HCT116 (cell line): ENCODE data around the gene DOCK10. TPM values are rescaled to one million over a fixed set of nuclear protein-coding genes. Genes with fewer than 3 reads are reported as not detected.

Experiments
- ATAC-seq: fragments of 200-7000 bp; cut with Tn5 transposase; 2 replicates; pipeline ENCODE4 v1.9.1; 2020; ENCODE audit warnings: mild to moderate bottlenecking, moderate library complexity
- BruUV-seq: library from RNA; stranded (reverse); fragments of 400-500 nt; replicated peaks from 2 replicates; lab custom pipeline; 2021; lab: Mats Ljungman, UMichigan
- CTCF ChIA-PET: fragments of 300-600 bp; sonication (Branson Sonifier 250); formaldehyde crosslinking; loops from one replicate; lab custom pipeline; 2021; ENCODE audit warnings: antibody characterized with exemption; lab: Charles Lee
- POLR2A ChIA-PET: fragments of 300-600, 350-600 bp; sonication (Branson Sonifier 250); formaldehyde crosslinking; loops from one replicate; lab custom pipeline; 2021; ENCODE audit warnings: antibody characterized with exemption; lab: Charles Lee
- RAD21 ChIA-PET, 2 experiments: fragments of 300-600 bp; sonication (Branson Sonifier 250); formaldehyde crosslinking; loops; one replicate each; lab custom pipeline; 2023; ENCODE audit warnings: low total read pairs in 2 of 2; ENCODE audit not compliant: uncharacterized antibody in 2 of 2, unreplicated experiment in 2 of 2, low non-redundant PET in 1 of 2; lab: Charles Lee
- DNase-seq: peaks from one replicate; pipeline ENCODE4 v3.0.0-alpha.2; 2010; ENCODE audit warnings: low read depth, low spot score
- H2AFZ ChIP-seq: fragments of 200-600 bp; shearing (Covaris generic), sonication (generic); 2 replicates; pipeline ENCODE4 v1.6.1; 2017; ENCODE audit warnings: low read depth, mixed run types, mixed read lengths, antibody characterized with exemption, low read length; ENCODE audit not compliant: poor library complexity, severe bottlenecking
- H3K27ac ChIP-seq: 2 replicates; pipeline ENCODE4 v1.5.1; 2012; ENCODE audit warnings: low read depth, low read length
- H3K27me3 ChIP-seq: fragments of 200-600 bp; sonication (generic); 2 replicates; pipeline ENCODE4 v1.6.1; 2016; ENCODE audit warnings: mixed run types, low read length, mixed read lengths; ENCODE audit not compliant: insufficient read depth
- H3K36me3 ChIP-seq, 2 experiments: fragments of 200-500 bp in 1 of 2; fragments of 200-600 bp in 1 of 2; sonication (Bioruptor generic) in 1 of 2; sonication (generic) in 1 of 2; 2 replicates each; pipeline versions ENCODE4 v1.5.1 to v1.6.1; 2014 to 2016; ENCODE audit warnings: low read length in 2 of 2, inconsistent platforms in 1 of 2, mixed read lengths in 1 of 2, mixed run types in 1 of 2; ENCODE audit not compliant: insufficient read depth in 2 of 2, control insufficient read depth in 1 of 2
- H3K4me1 ChIP-seq, 2 experiments: fragments of 200-600 bp in 1 of 2; sonication (generic) in 1 of 2; 2 replicates each; pipeline versions ENCODE4 v1.5.1 to v1.6.1; 2012 to 2017; ENCODE audit warnings: low read length in 2 of 2, inconsistent platforms in 1 of 2, mild to moderate bottlenecking in 1 of 2, mixed read lengths in 1 of 2, mixed run types in 1 of 2, moderate library complexity in 1 of 2; ENCODE audit not compliant: insufficient read depth in 2 of 2, control insufficient read depth in 1 of 2
- H3K4me2 ChIP-seq: fragments of 200-600 bp; sonication (generic); 2 replicates; pipeline ENCODE4 v1.6.1; 2017; ENCODE audit warnings: mixed run types, low read length, mixed read lengths
- H3K4me3 ChIP-seq, 2 experiments: fragments of 200-600 bp in 1 of 2; sonication (generic) in 1 of 2; replicated peaks in 1 of 2; 2 replicates each; pipeline ENCODE4 v1.5.1; 2011 to 2016; ENCODE audit warnings: low read length in 2 of 2, control low read depth in 1 of 2, low read depth in 1 of 2, mild to moderate bottlenecking in 1 of 2, mixed read lengths in 1 of 2, mixed run types in 1 of 2
- H3K79me2 ChIP-seq: fragments of 200-600 bp; sonication (generic); 2 replicates; pipeline ENCODE4 v1.6.1; 2017; ENCODE audit warnings: mild to moderate bottlenecking, mixed run types, low read length, moderate library complexity, mixed read lengths; ENCODE audit not compliant: insufficient read depth
- H3K9ac ChIP-seq: fragments of 200-600 bp; sonication (generic); 2 replicates; pipeline ENCODE4 v1.6.1; 2016; ENCODE audit warnings: low read length, mixed read lengths
- H3K9me2 ChIP-seq: fragments of 200-600 bp; sonication (generic), shearing (Covaris generic); 2 replicates; pipeline ENCODE4 v1.6.1; 2017; ENCODE audit warnings: mixed run types, mild to moderate bottlenecking, moderate library complexity; ENCODE audit not compliant: insufficient read depth
- H3K9me3 ChIP-seq, 2 experiments: fragments of 200-500 bp in 1 of 2; fragments of 200-600 bp in 1 of 2; sonication (Bioruptor generic) in 1 of 2; sonication (generic) in 1 of 2; 2 replicates each; pipeline ENCODE4 v1.6.1; 2014 to 2017; ENCODE audit warnings: low read length in 2 of 2, mixed read lengths in 2 of 2, inconsistent platforms in 1 of 2, low read depth in 1 of 2, mild to moderate bottlenecking in 1 of 2, mixed run types in 1 of 2, moderate library complexity in 1 of 2; ENCODE audit not compliant: control insufficient read depth in 1 of 2, insufficient read depth in 1 of 2
- H4K20me1 ChIP-seq: fragments of 200-600 bp; sonication (generic), shearing (Covaris generic); 2 replicates; pipeline ENCODE4 v1.6.1; 2017; ENCODE audit warnings: mixed run types, mild to moderate bottlenecking, moderate library complexity; ENCODE audit not compliant: insufficient read depth
- CBX3 ChIP-seq: IDR thresholded peaks from 2 replicates; pipeline ENCODE4 v1.6.1; 2012; ENCODE audit warnings: low read depth
- CEBPB ChIP-seq: IDR thresholded peaks from 2 replicates; pipeline ENCODE4 v1.6.1; 2012; ENCODE audit warnings: low read depth
- EGR1 ChIP-seq: IDR thresholded peaks from 2 replicates; pipeline ENCODE4 v1.6.1; 2012; ENCODE audit warnings: low read depth
- ELF1 ChIP-seq: IDR thresholded peaks from 2 replicates; pipeline ENCODE4 v1.6.1; 2012; ENCODE audit warnings: low read depth, borderline replicate concordance
- SIN3A ChIP-seq: IDR thresholded peaks from 2 replicates; pipeline ENCODE4 v1.6.1; 2012; ENCODE audit warnings: low read depth
- TCF7L2 ChIP-seq: IDR thresholded peaks from 2 replicates; pipeline ENCODE4 v1.7.0; 2011; ENCODE audit warnings: borderline replicate concordance, inconsistent platforms; ENCODE audit not compliant: insufficient read depth, insufficient read length; ENCODE audit errors: extremely low read depth
- intact Hi-C: fragments of 100-400 bp; cut with micrococcal nuclease; formaldehyde crosslinking; loops from 2 replicates; pipeline ENCODE4 v1.10.0; 2022
- total RNA-seq: library from RNA; stranded (reverse); gene quantifications from one replicate; pipeline ENCODE4 v1.2.1, GENCODE V29; 2021; ENCODE audit not compliant: unreplicated experiment
- TF ChIP-seq, protein P1 (sequence below): IDR thresholded peaks from 2 replicates; pipeline ENCODE4 v1.6.1; 2012
- TF ChIP-seq, protein P2 (sequence below), 3 experiments: fragments of 200-600 bp in 1 of 3; sonication (generic) in 1 of 3; IDR thresholded peaks in 2 of 3; conservative IDR thresholded peaks in 1 of 3; 2 replicates each; pipeline ENCODE4 v1.5.1; 2012 to 2017; ENCODE audit warnings: low read depth in 2 of 3, low read length in 2 of 3, antibody characterized with exemption in 1 of 3, borderline replicate concordance in 1 of 3, control low read depth in 1 of 3, mild to moderate bottlenecking in 1 of 3, mixed read lengths in 1 of 3, mixed run types in 1 of 3, moderate library complexity in 1 of 3; ENCODE audit not compliant: insufficient read depth in 1 of 3

Gene DOCK10
- total RNA-seq, 1 experiment from 2014 or later = 0.54 TPM

DNA sequence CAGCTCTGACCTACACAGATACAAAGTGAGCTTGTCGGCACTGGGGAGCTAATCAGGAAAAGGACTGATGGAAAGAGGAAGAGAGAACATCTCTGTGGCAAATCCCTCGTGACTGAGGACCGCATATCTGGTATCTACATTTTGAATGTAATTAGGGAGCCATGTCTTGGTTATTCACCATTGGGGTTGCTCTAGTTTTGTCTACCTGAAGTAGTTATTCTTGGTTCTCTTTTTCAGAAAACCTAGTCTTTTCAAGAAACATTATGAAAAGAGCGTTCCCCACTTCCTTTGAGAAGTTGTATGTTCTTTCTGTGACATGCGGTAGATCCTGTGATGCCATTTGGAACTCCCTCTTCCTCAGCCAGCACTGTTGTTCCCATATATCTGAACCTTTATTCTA lies 104.4 kb downstream of the DOCK10 start:
- intact Hi-C loops = no loop called here

More for the DNA sequence above, 104.4 kb downstream of the DOCK10 start:
- H3K79me2 ChIP-seq = no peaks in the 10 kb centered on the region
- no peak overlapping the region for H3K27ac ChIP-seq
- H3K27me3 ChIP-seq = no peaks in the 10 kb centered on the region
- no peaks in the 10 kb centered on the region for H3K36me3 ChIP-seq
- ATAC-seq (no peak), DNase-seq (no peak)
- no peak for TF ChIP-seq CEBPB
- no peak for TF ChIP-seq SIN3A
- TF ChIP-seq ELF1 = no peak
- no peak for TF ChIP-seq EGR1
- TF ChIP-seq, protein P1, sequence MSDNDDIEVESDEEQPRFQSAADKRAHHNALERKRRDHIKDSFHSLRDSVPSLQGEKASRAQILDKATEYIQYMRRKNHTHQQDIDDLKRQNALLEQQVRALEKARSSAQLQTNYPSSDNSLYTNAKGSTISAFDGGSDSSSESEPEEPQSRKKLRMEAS = no peak
- TF ChIP-seq TCF7L2 = no peak
- no peak for TF ChIP-seq CBX3
- TF ChIP-seq, protein P2, sequence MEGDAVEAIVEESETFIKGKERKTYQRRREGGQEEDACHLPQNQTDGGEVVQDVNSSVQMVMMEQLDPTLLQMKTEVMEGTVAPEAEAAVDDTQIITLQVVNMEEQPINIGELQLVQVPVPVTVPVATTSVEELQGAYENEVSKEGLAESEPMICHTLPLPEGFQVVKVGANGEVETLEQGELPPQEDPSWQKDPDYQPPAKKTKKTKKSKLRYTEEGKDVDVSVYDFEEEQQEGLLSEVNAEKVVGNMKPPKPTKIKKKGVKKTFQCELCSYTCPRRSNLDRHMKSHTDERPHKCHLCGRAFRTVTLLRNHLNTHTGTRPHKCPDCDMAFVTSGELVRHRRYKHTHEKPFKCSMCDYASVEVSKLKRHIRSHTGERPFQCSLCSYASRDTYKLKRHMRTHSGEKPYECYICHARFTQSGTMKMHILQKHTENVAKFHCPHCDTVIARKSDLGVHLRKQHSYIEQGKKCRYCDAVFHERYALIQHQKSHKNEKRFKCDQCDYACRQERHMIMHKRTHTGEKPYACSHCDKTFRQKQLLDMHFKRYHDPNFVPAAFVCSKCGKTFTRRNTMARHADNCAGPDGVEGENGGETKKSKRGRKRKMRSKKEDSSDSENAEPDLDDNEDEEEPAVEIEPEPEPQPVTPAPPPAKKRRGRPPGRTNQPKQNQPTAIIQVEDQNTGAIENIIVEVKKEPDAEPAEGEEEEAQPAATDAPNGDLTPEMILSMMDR (IDR thresholded peaks at IDR 0.05 in 2 of 3, conservative IDR thresholded peaks at IDR 0.05 in 1 of 3; ENCODE audit: borderline replicate concordance in 1 of 3, insufficient read depth in 1 of 3, low read depth in 2 of 3, low read length in 2 of 3) = no peak
- H3K9me2 ChIP-seq = no peaks in the 10 kb centered on the region
- ChIA-PET POLR2A (no interaction called here), CTCF (no interaction called here), RAD21 (no interaction called here)
- H3K4me2 ChIP-seq = no peak overlapping the region
- no peak overlapping the region for H3K9ac ChIP-seq
- H2AFZ ChIP-seq = no peak overlapping the region
- BruUV-seq = no TSS peak
- H4K20me1 ChIP-seq = no peaks in the 10 kb centered on the region
- no peaks in the 10 kb centered on the region for H3K4me1 ChIP-seq
- H3K4me3 ChIP-seq = no peak overlapping the region
- H3K9me3 ChIP-seq = no peaks in the 10 kb centered on the region
